OCI-LY3 (cell line): ENCODE measurements around the gene CEACAM19.

ENCODE experiments used
- H2AFZ ChIP-seq: fragments of 200-600, 300-600 bp; shearing (Covaris generic); 2 replicates; pipeline ENCODE4 v1.6.0; 2014; ENCODE audit warnings: antibody characterized with exemption, low read depth, low read length
- H3K27ac ChIP-seq: fragments of 200-600, 300-600 bp; sonication (generic); 2 replicates; pipeline ENCODE4 v1.5.1; 2014; ENCODE audit warnings: mild to moderate bottlenecking, low read length, moderate library complexity, mixed read lengths
- H3K27me3 ChIP-seq: fragments of 200-600, 300-600 bp; sonication (generic); 2 replicates; pipeline ENCODE4 v1.6.1; 2014; ENCODE audit warnings: low read depth, low read length, mixed read lengths
- H3K36me3 ChIP-seq: fragments of 200-600, 300-600 bp; sonication (generic); replicated peaks from 2 replicates; pipeline ENCODE3; 2014; ENCODE audit warnings: low read depth, low read length, mixed read lengths
- H3K4me1 ChIP-seq: fragments of 300-600, 200-600 bp; sonication (generic); 2 replicates; pipeline ENCODE4 v1.6.1; 2014; ENCODE audit warnings: low read length, mixed read lengths
- H3K4me2 ChIP-seq: fragments of 200-600, 300-600 bp; sonication (generic); 2 replicates; pipeline ENCODE4 v1.6.1; 2014; ENCODE audit warnings: low read length, mixed read lengths
- H3K4me3 ChIP-seq: fragments of 300-600, 200-600 bp; sonication (generic); 2 replicates; pipeline ENCODE4 v1.5.1; 2014; ENCODE audit warnings: antibody characterized with exemption, mild to moderate bottlenecking, low read length, moderate library complexity
- H3K79me2 ChIP-seq: fragments of 300-600, 200-600 bp; shearing (Covaris generic); 2 replicates; pipeline ENCODE4 v1.6.1; 2014; ENCODE audit warnings: mild to moderate bottlenecking, low read length, mixed read lengths
- H3K9ac ChIP-seq: fragments of 300-600, 200-600 bp; shearing (Covaris generic); 2 replicates; pipeline ENCODE4 v1.6.0; 2014; ENCODE audit warnings: mild to moderate bottlenecking, low read length, moderate library complexity
- H3K9me3 ChIP-seq: fragments of 200-600, 300-600 bp; shearing (Covaris generic); 2 replicates; pipeline ENCODE4 v1.6.1; 2014; ENCODE audit warnings: low read length, mixed read lengths; ENCODE audit not compliant: insufficient read depth
- H4K20me1 ChIP-seq: fragments of 200-600, 300-600 bp; sonication (generic); 2 replicates; pipeline ENCODE4 v1.6.1; 2016; ENCODE audit warnings: low read length, mixed read lengths; ENCODE audit not compliant: insufficient read depth
- CTCF ChIP-seq: fragments of 200-600, 300-600 bp; sonication (generic); IDR thresholded peaks from 2 replicates; pipeline ENCODE4 v1.5.1; 2014; ENCODE audit warnings: antibody characterized with exemption, low read length, low read depth
- EZH2phosphoT487 ChIP-seq: fragments of 200-600 bp; shearing (Covaris generic); IDR thresholded peaks from 2 replicates; pipeline ENCODE4 v1.6.1; 2018; ENCODE audit warnings: antibody characterized with exemption, mixed run types, low read depth

The CEACAM19 gene

GRCh38 chr19:44634785-44635184 is 36.5 kb upstream of the CEACAM19 start:
- H3K4me2 ChIP-seq: no peak overlapping the region
- H3K27me3 ChIP-seq: peaks cover 35% of the 10 kb centered on the region
- no peaks in the 10 kb centered on the region for H3K9me3 ChIP-seq
- no peaks in the 10 kb centered on the region for H3K4me1 ChIP-seq
- H2AFZ ChIP-seq: no peak overlapping the region
- no peaks in the 10 kb centered on the region for H4K20me1 ChIP-seq
- no peaks in the 10 kb centered on the region for H3K79me2 ChIP-seq
- no peak for TF ChIP-seq EZH2phosphoT487
- no peak for TF ChIP-seq CTCF
- H3K36me3 ChIP-seq: no peaks in the 10 kb centered on the region
- H3K27ac ChIP-seq: no peak overlapping the region
- H3K4me3 ChIP-seq: no peak overlapping the region
- no peak overlapping the region for H3K9ac ChIP-seq

GRCh38 chr19:44635581-44636438 is 35.5 kb upstream of the CEACAM19 start:
- no peak overlapping the region for H3K27ac ChIP-seq

GRCh38 chr19:44636439-44637389 is 34.6 kb upstream of the CEACAM19 start:
- H3K27ac ChIP-seq: no peak overlapping the region
- no peak for TF ChIP-seq CTCF
- no peak for TF ChIP-seq EZH2phosphoT487
- H3K4me1 ChIP-seq: no peaks in the 10 kb centered on the region
- no peak overlapping the region for H3K4me3 ChIP-seq
- peaks cover 26% of the 10 kb centered on the region for H3K27me3 ChIP-seq
- H4K20me1 ChIP-seq: no peaks in the 10 kb centered on the region
- H3K9ac ChIP-seq: no peak overlapping the region
- no peaks in the 10 kb centered on the region for H3K79me2 ChIP-seq
- H3K4me2 ChIP-seq: no peak overlapping the region
- H3K36me3 ChIP-seq: no peaks in the 10 kb centered on the region
- H2AFZ ChIP-seq: no peak overlapping the region
- H3K9me3 ChIP-seq: no peaks in the 10 kb centered on the region

More at GRCh38 chr19:44635581-44636438, 35.5 kb upstream of the CEACAM19 start:
- TF ChIP-seq CTCF (no peak), EZH2phosphoT487 (no peak)
- no peaks in the 10 kb centered on the region for H4K20me1 ChIP-seq
- no peaks in the 10 kb centered on the region for H3K4me1 ChIP-seq
- H3K4me2 ChIP-seq: no peak overlapping the region
- no peaks in the 10 kb centered on the region for H3K36me3 ChIP-seq
- H3K4me3 ChIP-seq: no peak overlapping the region
- H3K79me2 ChIP-seq: no peaks in the 10 kb centered on the region
- peaks cover 28% of the 10 kb centered on the region for H3K27me3 ChIP-seq
- no peak overlapping the region for H3K9ac ChIP-seq
- no peak overlapping the region for H2AFZ ChIP-seq
- H3K9me3 ChIP-seq: no peaks in the 10 kb centered on the region

- Histone ChIP-seq H3K9me3 (no peaks in the 10 kb centered on the region), H2AFZ (no peak overlapping the region), H3K4me2 (no peak overlapping the region)
Observed at GRCh38 chr19:44637390-44637764, 33.9 kb upstream of the CEACAM19 start.

More at GRCh38 chr19:44637390-44637764, 33.9 kb upstream of the CEACAM19 start:
- H3K27me3 ChIP-seq: peaks cover 28% of the 10 kb centered on the region
- H3K4me3 ChIP-seq: no peak overlapping the region
- no peaks in the 10 kb centered on the region for H4K20me1 ChIP-seq
- no peaks in the 10 kb centered on the region for H3K4me1 ChIP-seq
- H3K27ac ChIP-seq: no peak overlapping the region
- H3K79me2 ChIP-seq: no peaks in the 10 kb centered on the region
- TF ChIP-seq CTCF (no peak), EZH2phosphoT487 (no peak)
- no peaks in the 10 kb centered on the region for H3K36me3 ChIP-seq
- H3K9ac ChIP-seq: no peak overlapping the region
